C4-2B (cell line): ENCODE measurements around the gene PRSS1.

Experiments used
- CTCF ChIP-seq: fragments of 450-650 bp; conservative IDR thresholded peaks from 2 replicates; pipeline ENCODE4 v1.5.1; 2017; ENCODE audit warnings: mild to moderate bottlenecking
- ZFX ChIP-seq: fragments of 450-650 bp; IDR thresholded peaks from 2 replicates; pipeline ENCODE4 v1.6.1; 2017

- TF ChIP-seq CTCF, result no peak
- no peak for TF ChIP-seq ZFX
Measured at GRCh38 chr7:142792129-142792528, 42.9 kb downstream of the PRSS1 start.
